Kidney (tissue), 22 donors: ENCODE results near the gene LRRC2. TPM values are rescaled to one million over a fixed set of nuclear protein-coding genes. Genes with fewer than 3 reads are reported as not detected.

ENCODE experiments used
- DNase-seq, 5 donors: peaks; one replicate each; pipeline ENCODE4 v3.0.0-alpha.2; 2013 to 2020
- FAIRE-seq: peaks from 2 replicates; lab custom pipeline; 2012; peaks lifted over from hg19 to GRCh38; lab: Jason Lieb, UNC
- H3K27ac ChIP-seq, 2 donors: one replicate each; pipeline ENCODE4 v1.7.0; 2013; ENCODE audit warnings: low read depth in 2 of 2, low read length in 2 of 2, inconsistent platforms in 1 of 2
- H3K27me3 ChIP-seq: one replicate; pipeline ENCODE4 v1.7.1; 2013; ENCODE audit warnings: low read length, inconsistent platforms; ENCODE audit not compliant: control insufficient read depth, insufficient read depth
- H3K36me3 ChIP-seq, 3 donors: one replicate each; pipeline versions ENCODE4 v1.7.0 to v1.7.1; 2013; ENCODE audit warnings: low read length in 3 of 3, control low read depth in 1 of 3, inconsistent platforms in 1 of 3; ENCODE audit not compliant: insufficient read depth in 3 of 3, control insufficient read depth in 2 of 3
- H3K4me1 ChIP-seq, 3 donors: one replicate each; pipeline versions ENCODE4 v1.7.0 to v1.7.1; 2013; ENCODE audit warnings: low read length in 3 of 3, inconsistent platforms in 1 of 3, low read depth in 1 of 3; ENCODE audit not compliant: control insufficient read depth in 2 of 3, insufficient read depth in 2 of 3
- H3K4me3 ChIP-seq, 3 donors: one replicate each; pipeline versions ENCODE4 v1.7.0 to v1.8.1; 2013; ENCODE audit warnings: low read length in 3 of 3, control low read depth in 1 of 3, inconsistent platforms in 1 of 3
- H3K9ac ChIP-seq, 3 donors: one replicate each; pipeline versions ENCODE4 v1.7.0 to v1.7.1; 2013; ENCODE audit warnings: low read length in 3 of 3, control low read depth in 1 of 3, inconsistent platforms in 1 of 3
- H3K9me3 ChIP-seq, 3 donors: one replicate each; pipeline versions ENCODE4 v1.7.0 to v1.7.1; 2013; ENCODE audit warnings: low read length in 3 of 3, control low read depth in 1 of 3, inconsistent platforms in 1 of 3; ENCODE audit not compliant: control insufficient read depth in 2 of 3, insufficient read depth in 1 of 3
- intact Hi-C: fragments of 100-400 bp; cut with DNase I; formaldehyde crosslinking; loops from one replicate; pipeline ENCODE4 v1.11.1; 2022
- long read RNA-seq, 10 donors: library from polyadenylated mRNA in 1 of 10; unstranded in 1 of 10; transcript quantifications; one replicate each; pipeline ENCODE4 v2.0.0 and lab custom pipeline, GENCODE V29; 2021 to 2026
- polyA plus RNA-seq: library from polyadenylated mRNA; stranded (reverse); fragments of 350-450 nt; fragmentation: Illumina TruSeq; extraction: RNeasy Lipid Tissue Mini Kit (QIAGEN cat#74804); gene quantifications from one replicate; pipeline ENCODE4 v1.2.3, GENCODE V29; 2014; ENCODE audit warnings: low read depth, low replicate concordance; ENCODE audit not compliant: insufficient read depth
- total RNA-seq: library from RNA; stranded (reverse); fragmentation: NEBNext Ultra II Directional; extraction: Animal tissue kit (Norgen Biotek cat#: 25700); gene quantifications from one replicate; pipeline ENCODE4 v1.2.1, GENCODE V29; 2021
- TF ChIP-seq, protein P1 (sequence below): IDR thresholded peaks from 3 replicates; pipeline ENCODE4 v1.5.1; 2012; ENCODE audit warnings: mild to moderate bottlenecking, moderate library complexity, borderline replicate concordance; ENCODE audit not compliant: insufficient read depth; ENCODE audit errors: extremely low read depth
- donor health status: control.
- donor health status: control.
- donor health status: control.
- donor health status: control.
- donor health status: control.
- donor health status: DM: yes; HTN: yes; CAD: no.
- donor health status: Normal renal cell carcinoma (clear cell type).

The LRRC2 gene, protein sequence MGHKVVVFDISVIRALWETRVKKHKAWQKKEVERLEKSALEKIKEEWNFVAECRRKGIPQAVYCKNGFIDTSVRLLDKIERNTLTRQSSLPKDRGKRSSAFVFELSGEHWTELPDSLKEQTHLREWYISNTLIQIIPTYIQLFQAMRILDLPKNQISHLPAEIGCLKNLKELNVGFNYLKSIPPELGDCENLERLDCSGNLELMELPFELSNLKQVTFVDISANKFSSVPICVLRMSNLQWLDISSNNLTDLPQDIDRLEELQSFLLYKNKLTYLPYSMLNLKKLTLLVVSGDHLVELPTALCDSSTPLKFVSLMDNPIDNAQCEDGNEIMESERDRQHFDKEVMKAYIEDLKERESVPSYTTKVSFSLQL
- total RNA-seq: 7.5 TPM
- 3.4 TPM for polyA plus RNA-seq
- long read RNA-seq, donor 1: 0 reads
- long read RNA-seq, donor 2: 0 reads
- long read RNA-seq, donor 3: 0 reads
- long read RNA-seq, donor 4, full-length matches to known transcripts: 1 of 1 reads
- long read RNA-seq, donor 4, partial matches to known transcripts: 0 of 1 reads
- long read RNA-seq, donor 4, other reads (novel, unspliced or antisense): 0 of 1 reads
- long read RNA-seq, donor 5: 0 reads
- long read RNA-seq, donor 6: 0 reads
- long read RNA-seq, donor 7, full-length matches to known transcripts: 3 of 6 reads
- long read RNA-seq, donor 7, partial matches to known transcripts: 0 of 6 reads
- long read RNA-seq, donor 7, other reads (novel, unspliced or antisense): 3 of 6 reads
- long read RNA-seq, donor 8: 0 reads
- long read RNA-seq, donor 9: 0 reads
- long read RNA-seq, donor 10: 0 reads

DNA sequence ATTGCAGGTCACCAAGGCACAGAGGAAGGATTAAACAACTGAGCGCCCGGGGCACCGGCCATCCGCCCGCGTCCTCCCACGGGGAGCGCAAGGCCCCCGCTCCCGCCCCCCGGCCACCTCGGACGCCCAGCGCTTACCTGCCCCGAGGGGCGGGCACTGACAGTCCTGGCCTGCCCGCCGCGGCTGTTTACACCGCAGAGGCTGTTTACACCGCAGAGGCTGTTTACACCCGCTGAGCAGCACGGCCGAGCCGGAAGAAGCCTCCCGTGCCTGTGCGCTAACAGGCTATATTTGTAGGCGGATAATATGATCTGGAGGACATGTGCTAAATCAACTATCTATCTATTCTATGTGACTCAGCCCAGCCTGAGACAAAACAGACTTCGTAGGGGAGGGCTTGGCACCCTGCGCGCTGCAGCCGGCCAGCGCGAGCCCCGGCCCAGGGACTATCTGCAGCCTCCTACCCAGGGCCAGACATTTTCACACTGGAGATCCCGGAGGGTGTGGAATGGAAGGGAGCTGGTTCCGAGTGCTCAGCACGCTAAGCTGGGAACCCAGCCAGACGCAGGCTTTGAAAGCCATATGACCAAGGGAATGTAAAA, at the start of gene LRRC2:
Gene LRRC2, minus strand, starts transcription at position 263 of the 602 bp plus-strand sequence. CDS start 14,711 bp downstream, outside the sequence.
- TF ChIP-seq, protein P1, sequence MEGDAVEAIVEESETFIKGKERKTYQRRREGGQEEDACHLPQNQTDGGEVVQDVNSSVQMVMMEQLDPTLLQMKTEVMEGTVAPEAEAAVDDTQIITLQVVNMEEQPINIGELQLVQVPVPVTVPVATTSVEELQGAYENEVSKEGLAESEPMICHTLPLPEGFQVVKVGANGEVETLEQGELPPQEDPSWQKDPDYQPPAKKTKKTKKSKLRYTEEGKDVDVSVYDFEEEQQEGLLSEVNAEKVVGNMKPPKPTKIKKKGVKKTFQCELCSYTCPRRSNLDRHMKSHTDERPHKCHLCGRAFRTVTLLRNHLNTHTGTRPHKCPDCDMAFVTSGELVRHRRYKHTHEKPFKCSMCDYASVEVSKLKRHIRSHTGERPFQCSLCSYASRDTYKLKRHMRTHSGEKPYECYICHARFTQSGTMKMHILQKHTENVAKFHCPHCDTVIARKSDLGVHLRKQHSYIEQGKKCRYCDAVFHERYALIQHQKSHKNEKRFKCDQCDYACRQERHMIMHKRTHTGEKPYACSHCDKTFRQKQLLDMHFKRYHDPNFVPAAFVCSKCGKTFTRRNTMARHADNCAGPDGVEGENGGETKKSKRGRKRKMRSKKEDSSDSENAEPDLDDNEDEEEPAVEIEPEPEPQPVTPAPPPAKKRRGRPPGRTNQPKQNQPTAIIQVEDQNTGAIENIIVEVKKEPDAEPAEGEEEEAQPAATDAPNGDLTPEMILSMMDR: no peak
- FAIRE-seq: no peak
- H3K9ac ChIP-seq: peak within 1 kb of the TSS in 2 of 3 donors; percentile 19 to 23
- H3K36me3 ChIP-seq: no peaks in the 10 kb centered on the region
- H3K27me3 ChIP-seq: no peaks in the 10 kb centered on the region
- H3K9me3 ChIP-seq: peaks cover 0 to 3% (median 0%) of the 10 kb centered on the region in 3 donors
- peak in 4 of 5 donors; percentile 22 to 70 (median 40) for DNase-seq
- peak within 1 kb of the TSS; percentile 37 to 73 (median 65) for H3K4me3 ChIP-seq
- H3K27ac ChIP-seq: peak within 1 kb of the TSS; percentile 22 to 52
- H3K4me1 ChIP-seq: peaks cover 0 to 4% (median 2%) of the 10 kb centered on the region in 3 donors
- intact Hi-C loops: no loop called here

DNA sequence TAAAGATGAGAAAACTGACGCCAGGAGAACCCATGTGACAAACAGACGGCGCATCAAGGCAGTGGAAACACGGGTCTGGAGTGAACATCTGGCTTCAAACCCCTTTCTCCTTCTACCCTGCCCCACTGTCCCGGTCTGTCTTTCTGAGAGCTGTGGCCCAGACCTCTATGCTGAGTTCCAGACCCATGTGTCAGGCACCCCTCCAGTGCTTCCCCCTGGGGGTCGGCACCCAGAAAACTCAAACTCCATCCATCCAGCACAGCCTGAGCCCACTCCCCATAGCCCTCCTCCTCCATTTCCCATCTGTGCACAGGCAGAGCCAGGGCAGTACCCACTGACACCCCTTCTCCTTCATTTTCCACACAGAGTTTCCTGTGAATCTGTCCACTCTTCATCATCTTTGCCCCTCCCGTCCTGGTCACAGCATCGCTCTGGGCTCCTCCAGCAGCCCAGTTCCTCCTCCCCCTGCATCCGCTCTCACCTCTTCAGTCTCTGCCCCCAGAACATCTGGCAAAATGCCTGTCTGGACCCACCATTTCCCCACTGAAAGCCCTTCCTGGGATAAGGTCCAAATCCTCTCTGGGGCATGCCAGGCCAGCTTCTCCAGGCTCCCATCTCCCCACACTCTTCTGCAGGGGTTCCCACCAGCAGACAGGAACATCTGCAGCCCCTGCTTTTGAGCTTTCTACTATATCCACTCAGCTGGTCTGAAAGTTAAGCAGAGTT, 49.1 kb upstream of the LRRC2 start:
- Histone ChIP-seq H3K36me3 (no peaks in the 10 kb centered on the region), H3K4me3 (no peak overlapping the region)
- no peak for DNase-seq

DNA sequence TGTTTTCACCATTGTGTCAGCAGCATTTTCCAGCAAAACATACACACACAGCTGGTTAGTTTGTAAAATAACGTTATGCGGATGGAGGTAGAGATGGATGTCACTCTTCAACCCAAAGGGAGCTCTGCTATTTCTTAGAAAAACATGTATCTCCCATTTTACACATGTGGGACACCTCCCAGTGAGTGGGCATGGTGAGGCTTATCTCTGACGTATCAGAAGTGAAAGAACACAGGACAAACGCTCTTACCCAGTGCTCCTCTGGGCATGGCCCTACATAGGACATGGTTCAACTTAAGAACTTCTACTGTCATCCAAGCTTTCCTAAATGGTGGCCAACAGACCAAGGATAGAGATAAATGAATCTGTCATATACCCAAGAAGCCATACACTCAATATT, 48.3 kb upstream of the LRRC2 start:
- H3K27me3 ChIP-seq: no peaks in the 10 kb centered on the region
- no peak overlapping the region for H3K9ac ChIP-seq
- TF ChIP-seq, protein P1: no peak
- no peaks in the 10 kb centered on the region for H3K36me3 ChIP-seq
- H3K9me3 ChIP-seq: no peaks in the 10 kb centered on the region
- peaks cover 0 to 3% (median 0%) of the 10 kb centered on the region in 3 donors for H3K4me1 ChIP-seq
- no peak overlapping the region for H3K27ac ChIP-seq
- intact Hi-C loops: no loop called here
- FAIRE-seq (no peak), DNase-seq (no peak)
- H3K4me3 ChIP-seq: no peak overlapping the region

More for the DNA sequence above, 49.1 kb upstream of the LRRC2 start:
- H3K27me3 ChIP-seq: no peaks in the 10 kb centered on the region
- TF ChIP-seq, protein P1: no peak
- peaks cover 0 to 7% (median 2%) of the 10 kb centered on the region in 3 donors for H3K4me1 ChIP-seq
- intact Hi-C loops: no loop called here
- no peak overlapping the region for H3K9ac ChIP-seq
- no peak for FAIRE-seq
- no peak overlapping the region for H3K27ac ChIP-seq
- no peaks in the 10 kb centered on the region for H3K9me3 ChIP-seq
